ENCODE data around the gene UBE2V1.
A peak's percentile ranks its signal among the peaks of the same experiment; 100 is the strongest.

Gene UBE2V1

GRCh38 chr20:50062006-50062838 is 50.7 kb downstream of the UBE2V1 start:
- ATAC-seq, result no peak
- no peak for DNase-seq

DNA sequence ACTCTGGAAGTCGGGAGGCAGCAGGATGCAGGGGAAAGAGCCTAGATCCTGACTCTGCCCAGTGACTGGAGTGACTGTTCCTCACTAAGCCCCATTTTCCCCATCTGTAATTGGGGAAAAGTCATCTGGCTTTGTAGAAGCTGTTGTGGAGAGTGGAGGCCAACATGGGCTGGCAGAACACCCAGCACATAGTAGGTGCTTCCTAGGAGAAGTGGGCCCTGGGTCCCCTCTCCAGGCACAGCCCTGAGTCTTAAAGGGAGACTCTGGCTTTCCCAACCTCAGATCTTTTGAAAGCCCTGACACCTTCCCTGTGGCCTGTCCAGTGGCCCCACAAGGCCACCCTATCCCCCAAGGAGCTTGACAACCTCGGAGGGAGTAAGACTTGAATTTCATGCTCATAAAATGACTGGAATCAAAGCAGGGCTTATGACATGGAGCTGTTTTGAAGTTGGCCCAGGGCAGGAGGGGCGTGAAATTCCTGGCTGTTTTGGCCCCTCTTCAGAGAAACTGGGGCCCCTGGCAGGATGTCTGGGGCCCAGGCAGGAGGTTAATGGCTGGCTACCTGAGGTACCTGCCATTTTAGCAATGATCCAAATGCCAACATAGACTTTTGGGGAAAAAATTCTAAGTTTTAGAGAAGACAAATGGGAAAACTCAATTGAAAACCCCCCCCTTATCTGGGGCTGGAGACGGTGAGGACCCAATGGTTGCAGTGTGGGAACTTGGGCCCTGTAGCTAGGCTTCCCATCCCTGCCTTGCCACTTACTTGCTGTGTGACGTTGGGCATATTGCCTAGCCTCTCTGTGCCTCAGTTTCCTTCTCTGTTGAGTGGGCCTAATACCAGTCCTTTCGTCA is 51.6 kb downstream of the UBE2V1 start:
- ATAC-seq (no peak), DNase-seq (no peak)

DNA sequence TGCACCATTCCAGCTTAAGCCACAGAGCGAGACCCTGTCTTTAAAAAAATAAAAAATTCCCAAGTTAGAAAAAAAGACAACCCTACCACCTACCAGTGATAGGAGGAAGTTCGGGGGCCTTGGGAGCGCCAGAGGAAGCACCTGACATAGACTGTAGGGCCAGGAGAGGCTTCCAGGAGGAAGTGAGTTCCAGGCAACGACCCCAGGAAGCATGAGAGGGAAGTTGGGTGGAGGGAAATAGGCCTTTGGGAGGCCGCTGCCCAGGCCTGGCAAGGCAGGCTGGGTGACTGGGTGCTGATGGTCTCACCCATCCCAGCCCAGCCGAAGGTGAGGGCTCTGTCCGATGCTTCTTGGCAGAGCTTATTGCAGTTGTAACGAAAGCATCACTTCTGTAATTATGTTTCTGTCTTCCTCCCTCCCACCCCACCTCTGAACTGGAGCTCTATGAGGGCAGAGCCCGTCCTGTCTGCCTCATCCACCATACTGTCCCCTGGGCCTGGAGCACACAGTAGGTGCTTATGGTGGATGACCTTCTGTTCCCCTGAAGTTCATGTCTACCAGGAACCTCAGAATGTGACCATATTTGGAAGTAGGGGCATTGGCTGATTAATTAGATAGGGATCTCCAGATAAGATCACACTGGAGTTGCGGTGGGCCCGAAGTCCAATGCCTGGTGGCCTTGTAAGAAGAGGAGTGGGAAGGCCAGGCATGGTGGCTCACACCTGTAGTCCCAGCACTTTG is 54.1 kb downstream of the UBE2V1 start:
- no peak for DNase-seq
- ATAC-seq, result no peak

DNA sequence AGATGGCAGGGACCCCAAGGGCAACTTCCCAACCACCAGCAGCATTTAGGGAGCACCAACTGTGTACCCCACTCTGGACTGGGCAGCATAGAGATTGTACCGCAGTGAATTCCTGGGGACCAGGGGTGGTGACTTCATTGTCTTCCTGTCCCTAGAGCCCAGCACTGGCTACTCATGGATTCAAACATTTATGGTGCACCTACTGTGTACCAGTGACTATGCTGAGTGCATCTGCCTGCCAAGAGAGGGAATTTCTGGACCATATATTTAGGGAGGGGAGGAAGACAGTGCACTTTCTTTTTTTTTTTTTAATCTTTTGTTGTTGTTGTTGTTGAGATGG is 55.3 kb downstream of the UBE2V1 start:
- no peak for ATAC-seq

DNA sequence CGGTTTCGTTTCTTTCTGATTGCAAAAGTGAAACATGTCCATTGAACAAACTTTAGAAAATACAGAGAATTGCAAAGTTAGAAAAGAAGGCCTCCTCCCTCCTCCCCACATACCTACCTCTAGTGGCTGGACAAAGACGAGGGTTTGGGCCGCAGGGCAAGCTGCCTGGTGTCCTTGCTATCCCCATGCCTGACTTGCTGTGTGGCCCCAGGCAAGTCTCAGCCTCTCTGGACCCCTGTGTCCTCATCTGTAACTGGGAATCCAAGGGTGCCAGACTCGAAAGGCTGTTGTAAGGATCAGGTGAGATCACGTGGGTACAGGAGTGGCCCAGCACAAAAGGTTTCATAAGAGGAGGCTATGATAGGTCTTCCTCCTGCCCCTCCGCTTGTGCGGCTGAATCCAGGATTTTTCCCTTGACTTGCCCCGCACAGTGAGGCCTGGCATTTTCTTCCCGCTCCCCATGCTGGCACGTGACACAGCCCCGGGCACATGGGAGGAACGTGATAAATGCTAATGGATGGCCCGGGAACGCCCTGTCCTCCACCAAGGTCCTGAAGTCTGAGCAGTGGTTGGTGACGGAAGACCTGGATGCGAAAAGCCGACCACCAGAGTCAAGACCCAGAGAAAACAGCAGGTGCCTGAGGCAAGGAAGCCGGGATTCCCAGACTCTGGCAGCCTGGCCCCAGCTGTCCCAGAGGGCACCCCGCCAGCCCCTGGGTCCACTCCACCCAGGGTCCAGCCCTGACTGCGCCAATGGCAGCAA is 55.8 kb downstream of the UBE2V1 start:
- DNase-seq (no peak), ATAC-seq (no peak)

More for the DNA sequence above, 55.3 kb downstream of the UBE2V1 start:
- DNase-seq, result no peak

DNA sequence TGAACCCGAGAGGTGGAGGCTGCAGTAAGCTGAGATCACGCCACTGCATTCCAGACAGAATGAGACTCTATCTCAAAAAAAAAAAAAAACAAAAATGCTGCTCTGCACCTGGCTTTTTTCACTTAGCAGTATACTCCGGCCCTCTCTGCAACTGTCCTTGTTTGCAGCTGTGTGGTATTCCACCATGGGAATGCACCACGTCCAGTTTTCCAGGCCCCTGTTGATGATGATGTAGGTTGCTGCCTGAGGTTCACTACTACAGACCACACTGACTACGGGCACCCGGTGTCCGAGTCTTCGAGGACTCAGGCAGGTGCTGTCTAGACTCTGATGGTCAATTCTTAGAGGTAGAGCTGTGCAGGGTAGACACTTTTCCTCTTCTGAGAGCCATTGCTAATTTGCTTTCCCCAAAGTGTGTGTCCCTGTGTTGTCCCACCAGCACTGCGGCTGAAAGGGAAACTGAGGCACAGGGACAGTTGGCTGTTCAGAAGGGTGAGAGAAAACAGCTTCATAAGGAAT is 56.5 kb downstream of the UBE2V1 start:
- no peak for ATAC-seq
- no peak for DNase-seq

GRCh38 chr20:50055524-50056083 is 57.3 kb downstream of the UBE2V1 start:
- ATAC-seq (no peak), DNase-seq (no peak)

- DNase-seq (no peak), ATAC-seq (no peak)
Measured at GRCh38 chr20:50054626-50055511, 58.1 kb downstream of the UBE2V1 start.

DNA sequence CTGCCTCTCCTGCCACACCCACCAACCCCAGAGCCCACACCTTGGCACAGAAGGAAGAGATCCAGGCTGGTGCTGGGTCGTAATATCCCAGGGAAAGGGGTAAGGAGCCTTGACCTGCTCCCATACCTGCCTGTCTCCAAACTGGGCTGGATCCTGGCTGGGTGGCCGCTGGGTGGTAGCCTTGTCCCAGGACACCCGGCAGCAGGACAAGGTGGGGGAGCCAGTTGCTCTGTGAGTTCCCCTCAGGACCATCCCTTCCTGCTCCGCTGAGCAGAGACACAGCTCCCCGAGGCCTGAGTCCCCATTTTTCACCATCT is 58.8 kb downstream of the UBE2V1 start:
- DNase-seq, result no peak
- no peak for ATAC-seq

- DNase-seq (no peak), ATAC-seq (no peak)
Measured at GRCh38 chr20:50053362-50054230, 59.4 kb downstream of the UBE2V1 start.

DNA sequence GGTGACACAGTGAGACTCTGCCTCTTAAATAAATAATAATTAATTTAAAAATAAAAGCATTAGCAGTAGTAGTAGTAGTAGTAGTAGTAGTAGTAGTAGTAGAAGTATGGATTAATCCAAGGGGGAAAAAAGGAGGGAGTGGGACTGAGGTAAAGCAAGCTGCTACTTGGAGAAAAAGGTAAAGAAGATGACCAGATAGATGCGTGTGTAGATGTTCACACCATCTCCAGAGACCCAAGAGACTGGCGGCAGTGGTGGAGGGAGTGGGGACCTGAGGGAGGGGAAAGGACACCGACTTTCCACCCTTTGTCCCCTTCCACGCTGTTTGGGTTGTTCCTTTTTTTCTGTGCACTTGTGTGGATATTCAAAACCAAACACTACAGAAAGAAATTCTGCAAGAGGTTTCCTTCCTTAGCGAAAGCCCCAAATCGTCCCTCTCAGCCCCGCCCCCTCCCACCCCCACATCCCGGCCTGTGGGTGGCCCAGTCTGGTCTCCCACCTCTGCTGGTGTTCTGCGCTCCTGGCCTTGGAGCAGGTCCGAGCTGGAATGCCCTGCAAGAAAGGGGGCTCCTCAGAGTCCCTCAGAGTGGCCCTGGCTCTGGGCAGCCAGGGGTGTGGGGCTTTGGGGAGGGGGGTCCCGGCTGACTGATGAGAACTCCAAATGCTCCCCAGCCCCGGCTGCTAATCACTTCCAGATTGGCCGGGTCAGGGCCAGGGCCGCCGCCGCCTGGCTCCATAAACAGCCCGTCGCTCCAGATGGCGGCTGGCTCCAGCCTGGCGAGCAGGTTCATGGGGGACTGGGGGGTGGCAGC is 60.2 kb downstream of the UBE2V1 start:
- ATAC-seq (no peak), DNase-seq (no peak)

DNA sequence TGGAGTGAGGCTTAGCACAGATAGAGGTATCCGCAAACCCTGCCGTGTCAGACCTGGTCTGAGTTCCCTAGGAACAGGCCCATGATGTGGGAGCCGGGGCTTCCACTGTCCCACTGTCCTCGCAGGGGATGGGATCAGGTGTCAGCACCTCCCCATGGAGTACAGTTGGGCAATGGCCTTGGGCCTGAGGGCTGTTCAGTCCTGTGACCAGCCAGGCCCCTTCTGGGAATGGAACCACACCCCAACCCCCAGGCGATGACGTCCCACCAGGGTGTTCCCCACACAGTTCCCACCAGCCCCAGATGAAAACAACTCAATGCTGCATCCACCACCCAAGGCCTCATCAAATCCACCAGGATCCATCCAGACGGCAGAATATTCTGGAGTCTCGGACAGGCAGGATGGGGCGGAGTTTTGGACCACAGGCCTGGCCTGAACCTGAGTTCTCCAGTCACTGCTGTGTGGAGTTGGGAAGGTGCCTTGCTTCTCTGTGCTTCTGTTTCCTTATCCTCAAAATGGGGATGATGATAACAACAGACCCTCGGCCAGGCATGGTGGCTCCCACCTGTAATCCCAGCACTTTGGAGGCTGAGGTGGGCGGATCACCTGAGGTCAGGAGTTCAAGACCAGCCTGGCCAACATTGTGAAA is 62.2 kb downstream of the UBE2V1 start:
- ATAC-seq (no peak), DNase-seq (no peak)

DNA sequence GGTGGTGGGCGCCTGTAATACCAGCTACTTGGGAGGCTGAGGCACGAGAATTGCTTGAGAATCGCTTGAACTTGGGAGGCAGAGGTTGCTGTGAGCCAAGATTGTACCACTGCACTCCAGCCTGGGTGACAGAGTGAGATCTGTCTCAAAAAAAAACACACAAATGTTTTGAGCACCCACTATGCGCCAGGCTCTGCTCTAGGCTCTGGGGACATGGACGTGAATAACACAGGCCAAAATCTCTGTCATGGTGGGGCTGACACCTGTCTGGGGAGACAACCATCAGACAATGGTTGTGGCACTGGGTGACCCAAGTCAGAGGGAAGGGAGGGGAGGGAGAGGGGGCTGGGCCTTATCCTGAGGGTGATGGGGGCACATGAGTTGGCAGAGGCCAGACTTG is 62.7 kb downstream of the UBE2V1 start:
- no peak for DNase-seq
- no peak for ATAC-seq

DNA sequence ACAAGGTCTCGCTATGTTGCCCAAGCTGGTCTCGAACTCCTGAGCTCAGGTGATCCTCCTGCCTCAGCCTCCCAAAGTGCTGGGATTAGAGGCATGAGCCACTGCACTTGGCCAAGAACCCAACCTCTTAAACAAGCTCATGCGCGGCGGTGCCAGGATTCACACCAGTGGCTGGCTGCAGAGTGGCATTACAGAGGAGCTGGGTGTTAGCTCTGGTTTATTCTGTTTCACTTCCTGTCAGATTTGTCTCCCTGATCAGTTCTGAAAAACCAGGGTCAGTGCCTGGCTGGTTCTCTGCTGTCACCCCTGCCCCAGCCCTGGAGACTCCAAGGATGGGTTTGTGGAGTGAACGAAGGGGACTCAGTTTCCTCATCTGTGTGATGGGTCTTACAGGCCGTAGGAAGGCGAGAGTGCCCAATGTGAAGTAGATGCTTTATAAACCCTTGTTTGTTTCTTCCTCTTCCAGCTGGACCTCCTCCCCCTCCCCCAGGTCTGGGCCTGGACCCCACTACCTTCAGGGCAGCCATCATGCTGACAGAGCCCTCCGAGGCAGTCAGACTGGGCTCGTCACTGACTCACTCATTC is 63.4 kb downstream of the UBE2V1 start:
- ATAC-seq (no peak), DNase-seq (no peak)

GRCh38 chr20:50048420-50049166 is 64.4 kb downstream of the UBE2V1 start:
- DNase-seq (peak; percentile 69), ATAC-seq (peak; percentile 87)

GRCh38 chr20:50044353-50044960 is 68.5 kb downstream of the UBE2V1 start:
- no peak for ATAC-seq

More at GRCh38 chr20:50044353-50044960, 68.5 kb downstream of the UBE2V1 start:
- DNase-seq, result no peak
